Measurements from ENCODE around the gene PTGES.

Gene PTGES

GRCh38 chr9:129783516-129784361, 30.9 kb upstream of the PTGES start:
- peak; percentile 75 for DNase-seq (ENCODE audit: low read depth)
- H3K4me3 ChIP-seq (ENCODE audit: low read length): no peak overlapping the region
- TF ChIP-seq, protein P1, sequence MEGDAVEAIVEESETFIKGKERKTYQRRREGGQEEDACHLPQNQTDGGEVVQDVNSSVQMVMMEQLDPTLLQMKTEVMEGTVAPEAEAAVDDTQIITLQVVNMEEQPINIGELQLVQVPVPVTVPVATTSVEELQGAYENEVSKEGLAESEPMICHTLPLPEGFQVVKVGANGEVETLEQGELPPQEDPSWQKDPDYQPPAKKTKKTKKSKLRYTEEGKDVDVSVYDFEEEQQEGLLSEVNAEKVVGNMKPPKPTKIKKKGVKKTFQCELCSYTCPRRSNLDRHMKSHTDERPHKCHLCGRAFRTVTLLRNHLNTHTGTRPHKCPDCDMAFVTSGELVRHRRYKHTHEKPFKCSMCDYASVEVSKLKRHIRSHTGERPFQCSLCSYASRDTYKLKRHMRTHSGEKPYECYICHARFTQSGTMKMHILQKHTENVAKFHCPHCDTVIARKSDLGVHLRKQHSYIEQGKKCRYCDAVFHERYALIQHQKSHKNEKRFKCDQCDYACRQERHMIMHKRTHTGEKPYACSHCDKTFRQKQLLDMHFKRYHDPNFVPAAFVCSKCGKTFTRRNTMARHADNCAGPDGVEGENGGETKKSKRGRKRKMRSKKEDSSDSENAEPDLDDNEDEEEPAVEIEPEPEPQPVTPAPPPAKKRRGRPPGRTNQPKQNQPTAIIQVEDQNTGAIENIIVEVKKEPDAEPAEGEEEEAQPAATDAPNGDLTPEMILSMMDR (conservative IDR thresholded peaks at IDR 0.05; ENCODE audit: low read length): peak; percentile 91

DNA sequence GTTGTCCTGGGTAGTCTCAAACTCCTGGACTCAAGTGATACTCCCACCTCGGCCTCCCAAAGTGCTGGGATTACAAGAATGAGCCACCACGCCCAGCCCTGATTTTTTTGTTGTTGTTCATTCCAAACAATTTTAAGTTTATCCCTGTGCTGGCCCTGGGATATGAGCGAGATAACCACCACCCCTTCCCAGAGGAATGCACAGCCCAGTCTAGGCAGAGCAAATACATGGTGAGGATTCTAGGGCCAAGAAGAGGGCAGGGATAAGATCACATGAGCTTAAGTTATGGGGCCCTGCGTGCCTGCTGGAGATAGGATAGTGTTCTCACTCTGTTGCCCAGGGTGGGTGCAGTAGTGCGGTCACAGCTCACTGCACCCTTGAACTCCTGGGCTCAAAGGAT, 29.1 kb upstream of the PTGES start:
- TF ChIP-seq, protein P1 (conservative IDR thresholded peaks at IDR 0.05; ENCODE audit: low read length): no peak
- H3K4me3 ChIP-seq (ENCODE audit: low read length): no peak overlapping the region
- DNase-seq (ENCODE audit: low read depth): peak; percentile 45

DNA sequence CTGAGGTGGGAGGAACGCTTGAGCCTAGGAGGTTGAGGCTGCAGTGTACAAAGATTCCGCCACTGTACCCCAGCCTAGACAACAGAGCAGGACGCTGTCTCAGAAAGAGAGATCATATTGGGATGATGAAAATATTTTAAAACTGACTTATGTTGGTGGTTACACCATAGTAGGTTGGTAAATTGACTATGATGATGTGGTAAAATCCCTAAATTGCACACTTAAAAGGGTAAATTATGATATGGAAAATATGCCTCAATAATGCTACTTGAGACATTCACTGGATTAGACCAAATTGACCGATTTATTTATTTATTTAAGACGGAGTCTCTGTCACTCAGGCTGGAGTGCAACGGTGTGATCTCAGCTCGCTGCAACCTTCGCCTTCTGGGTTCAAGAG, 28.3 kb upstream of the PTGES start:
- DNase-seq (ENCODE audit: low read depth): no peak
- H3K4me3 ChIP-seq (ENCODE audit: low read length): no peak overlapping the region
- TF ChIP-seq, protein P1 (conservative IDR thresholded peaks at IDR 0.05; ENCODE audit: low read length): no peak

- TF ChIP-seq, protein P1 (conservative IDR thresholded peaks at IDR 0.05; ENCODE audit: low read length): no peak
- no peak for DNase-seq (ENCODE audit: low read depth)
- H3K4me3 ChIP-seq (ENCODE audit: low read length): no peak overlapping the region
Measured at GRCh38 chr9:129779560-129780190, 26.8 kb upstream of the PTGES start.

DNA sequence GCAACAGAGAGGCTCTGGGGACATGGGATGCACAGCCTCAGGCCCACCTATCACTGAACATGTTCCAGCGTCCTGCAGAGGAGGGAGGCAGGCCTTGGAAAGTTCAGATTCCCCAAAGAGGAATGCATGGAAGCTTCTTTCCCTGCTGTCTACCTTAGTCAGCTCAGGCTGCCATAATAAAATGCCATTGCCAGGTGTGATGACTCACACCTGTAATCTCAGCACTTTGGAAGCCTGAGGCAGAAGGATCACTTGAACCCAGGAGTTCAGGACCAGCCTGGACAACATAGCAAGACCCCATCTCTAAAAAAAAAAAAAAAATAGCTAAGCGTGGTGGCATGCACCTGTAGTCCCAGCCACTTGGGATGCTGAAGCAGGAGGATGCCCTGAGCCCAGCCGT, 25.6 kb upstream of the PTGES start:
- no peak overlapping the region for H3K4me3 ChIP-seq (ENCODE audit: low read length)
- no peak for DNase-seq (ENCODE audit: low read depth)
- TF ChIP-seq, protein P1 (conservative IDR thresholded peaks at IDR 0.05; ENCODE audit: low read length): no peak

GRCh38 chr9:129777769-129778130, 24.9 kb upstream of the PTGES start:
- TF ChIP-seq, protein P1 (conservative IDR thresholded peaks at IDR 0.05; ENCODE audit: low read length): no peak
- DNase-seq (ENCODE audit: low read depth): no peak
- no peak overlapping the region for H3K4me3 ChIP-seq (ENCODE audit: low read length)

Data from AG10803 (cell line).